HG03175 (cell line): ENCODE results near the gene PNPLA7.
"Not testable (repeated sequence)": the region's sequence is repeated elsewhere in the genome, so short reads cannot be mapped to it uniquely, and the experiment has no call there.

Source experiments
- ATAC-seq: cut with Tn5 transposase; IDR thresholded peaks from one replicate; pipeline ENCODE4 v1.9.1; 2021; ENCODE audit warnings: mild to moderate bottlenecking, moderate library complexity; ENCODE audit not compliant: unreplicated experiment

Gene PNPLA7

DNA sequence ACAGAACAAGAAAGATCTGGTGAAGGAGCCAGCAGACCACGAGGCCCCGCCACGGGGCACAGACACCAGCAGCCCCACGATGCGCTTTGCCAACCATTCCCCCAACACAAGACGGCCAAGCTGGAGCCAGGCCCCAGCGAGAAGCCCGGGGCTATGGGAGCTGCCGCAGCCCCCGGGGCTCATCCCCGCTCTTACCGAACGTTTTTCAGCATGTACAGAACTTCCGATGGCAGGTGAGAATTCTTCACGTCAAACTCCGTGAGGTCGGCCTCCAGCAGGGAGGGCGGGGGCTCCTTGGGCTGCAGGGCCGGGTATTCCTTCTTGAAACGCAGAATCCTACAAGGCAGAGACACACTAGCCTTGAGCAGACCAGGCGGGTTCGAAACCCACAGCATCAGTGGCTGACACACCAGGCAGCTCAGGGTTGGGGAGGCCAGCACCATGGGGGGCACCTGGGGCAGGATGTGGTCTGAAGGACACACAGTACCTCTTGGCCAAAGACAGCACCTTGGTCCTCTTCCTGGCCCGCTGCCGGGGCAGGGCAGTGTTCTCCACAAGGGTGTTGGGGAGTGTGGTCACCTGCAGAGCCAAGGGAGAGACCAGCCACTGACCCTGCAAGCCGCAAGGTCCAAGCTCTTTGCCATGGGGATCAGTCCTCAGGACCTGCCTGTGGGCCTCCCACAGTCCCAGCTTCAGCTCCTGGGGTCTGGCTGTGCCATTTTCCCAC lies 6.8 kb downstream of the PNPLA7 start:
- ATAC-seq = no peak

DNA sequence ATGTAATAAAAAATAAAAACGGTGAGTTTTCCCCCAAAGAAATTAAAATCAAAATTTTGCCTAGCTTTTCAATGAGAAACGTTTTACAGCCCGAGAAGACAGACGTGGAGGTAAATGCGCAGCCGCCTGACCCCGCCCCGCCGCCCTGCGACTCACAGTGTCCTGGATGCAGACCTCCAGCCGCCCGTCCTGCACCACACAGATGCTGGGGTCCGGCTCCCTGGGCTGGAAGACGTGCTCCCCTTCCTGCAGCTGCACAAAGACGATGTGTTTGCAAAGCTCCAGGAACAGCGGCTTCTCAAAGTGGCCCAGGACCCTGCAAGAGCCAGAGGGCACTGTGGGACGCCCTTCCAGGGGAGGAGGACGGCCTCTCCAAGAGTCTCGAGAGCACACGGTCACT lies 7.7 kb downstream of the PNPLA7 start:
- no peak for ATAC-seq

DNA sequence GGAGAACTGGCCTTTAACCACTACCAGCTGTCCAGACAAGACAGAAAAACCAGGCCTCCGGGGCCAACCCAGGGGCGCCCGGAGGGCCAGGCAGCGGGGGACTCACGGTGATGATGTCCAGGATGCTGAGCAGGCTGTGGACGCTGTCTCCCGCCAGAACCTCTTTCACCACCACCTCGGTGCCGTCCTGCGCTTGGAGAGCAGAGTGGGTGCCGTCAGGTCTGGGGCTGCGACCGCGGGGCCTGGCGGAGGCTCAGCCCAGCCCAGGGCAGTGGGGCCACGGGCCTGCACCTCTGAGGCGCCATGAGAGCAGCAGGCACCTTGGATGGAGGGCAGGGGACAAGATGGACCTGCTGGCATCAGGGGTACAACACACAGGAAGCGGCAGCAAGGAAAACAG lies 9.7 kb downstream of the PNPLA7 start:
- no peak for ATAC-seq

DNA sequence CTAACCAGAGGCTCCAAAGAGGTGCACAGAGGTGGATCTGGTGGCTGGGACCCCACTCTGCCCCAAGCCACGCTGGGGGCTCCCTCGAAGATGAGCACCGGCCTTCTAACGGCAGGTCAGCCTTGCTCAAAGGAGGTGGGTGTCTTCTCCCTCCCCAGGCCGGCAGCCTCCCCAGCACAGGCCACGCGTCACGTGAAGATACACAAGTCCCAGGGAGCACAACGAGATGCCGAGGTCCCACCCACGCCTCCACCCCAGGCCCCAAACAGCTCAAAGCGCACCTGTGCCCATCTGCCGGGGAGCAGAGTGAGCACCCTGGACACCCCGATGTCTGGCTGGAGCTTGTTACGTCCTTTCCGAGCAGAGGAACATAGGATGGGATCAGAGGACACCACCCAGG lies 12.1 kb downstream of the PNPLA7 start:
- ATAC-seq = no peak

DNA sequence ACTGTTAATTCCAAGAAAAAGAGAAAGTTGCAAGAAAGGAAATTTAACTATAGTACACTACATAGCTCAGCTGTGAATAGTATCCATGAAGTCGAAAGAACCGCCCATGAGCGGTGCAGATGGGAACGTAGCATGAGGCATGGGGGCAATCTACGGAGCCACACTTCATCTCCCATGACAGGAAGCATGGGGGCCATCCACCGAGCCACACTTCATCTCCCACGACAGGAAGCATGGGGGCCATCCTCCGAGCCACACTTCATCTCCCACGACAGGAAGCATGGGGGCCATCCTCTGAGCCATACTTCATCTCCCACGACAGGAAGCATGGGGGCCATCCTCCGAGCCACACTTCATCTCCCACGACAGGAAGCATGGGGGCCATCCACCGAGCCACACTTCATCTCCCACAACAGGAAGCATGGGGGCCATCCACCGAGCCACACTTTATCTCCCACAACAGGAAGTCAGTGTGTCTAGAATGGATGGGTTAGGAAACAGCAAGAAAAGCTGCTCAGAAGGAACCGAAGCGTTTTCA lies 13.5 kb downstream of the PNPLA7 start:
- ATAC-seq = not testable (repeated sequence)

DNA sequence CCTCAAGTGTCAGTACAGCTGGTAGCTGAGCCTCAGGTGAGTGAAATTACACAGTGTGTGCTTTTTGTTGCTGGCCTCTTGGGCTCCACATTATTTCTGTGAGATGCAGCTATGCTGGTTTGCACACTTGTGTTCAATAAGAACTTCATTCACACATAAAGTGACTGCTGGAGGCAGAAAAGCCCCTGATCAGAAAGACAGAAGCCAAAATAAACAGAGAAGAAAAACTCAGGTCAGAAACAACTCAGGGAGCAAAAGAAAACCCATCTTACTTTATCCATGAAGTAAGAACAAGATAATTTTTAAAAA lies 15.1 kb downstream of the PNPLA7 start:
- ATAC-seq = no peak

DNA sequence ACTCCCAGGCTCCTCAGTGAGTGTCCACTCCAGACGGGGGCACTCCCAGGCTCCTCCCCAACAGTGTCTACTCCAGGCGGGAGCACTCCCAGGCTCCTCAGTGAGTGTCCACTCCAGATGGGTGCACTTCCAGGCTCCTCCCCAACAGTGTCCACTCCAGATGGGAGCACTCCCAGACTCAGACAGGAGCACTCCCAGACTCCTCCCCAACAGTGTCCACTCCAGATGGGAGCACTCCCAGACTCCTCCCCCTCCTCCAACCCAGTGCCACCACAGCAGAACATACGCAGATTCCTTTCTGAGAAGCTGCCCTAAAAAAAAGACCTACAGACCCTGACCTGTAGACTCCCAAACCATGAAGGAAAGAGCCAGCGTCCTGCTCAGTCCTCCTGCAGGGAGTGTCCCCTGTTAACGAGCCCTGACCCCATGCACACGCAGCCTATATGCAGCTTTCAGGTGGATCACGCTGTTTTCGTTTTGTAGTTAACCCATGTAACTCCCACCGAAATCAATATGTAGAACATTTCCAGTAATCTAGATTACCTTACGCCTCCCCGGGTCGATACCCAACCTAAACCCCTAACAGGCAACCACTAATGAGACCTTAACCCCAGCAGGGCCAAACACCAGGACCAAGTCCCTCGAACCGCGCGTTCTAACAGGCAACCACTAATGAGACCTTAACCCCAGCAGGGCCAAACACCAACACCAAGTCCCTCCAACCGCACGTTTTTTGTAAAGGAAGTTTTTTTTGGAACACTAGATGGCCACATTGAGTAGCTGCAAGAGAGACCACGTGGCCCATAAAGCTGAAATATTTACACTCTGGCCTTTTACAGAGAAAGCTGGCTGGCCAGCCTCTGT lies 15.7 kb downstream of the PNPLA7 start:
- no peak for ATAC-seq

DNA sequence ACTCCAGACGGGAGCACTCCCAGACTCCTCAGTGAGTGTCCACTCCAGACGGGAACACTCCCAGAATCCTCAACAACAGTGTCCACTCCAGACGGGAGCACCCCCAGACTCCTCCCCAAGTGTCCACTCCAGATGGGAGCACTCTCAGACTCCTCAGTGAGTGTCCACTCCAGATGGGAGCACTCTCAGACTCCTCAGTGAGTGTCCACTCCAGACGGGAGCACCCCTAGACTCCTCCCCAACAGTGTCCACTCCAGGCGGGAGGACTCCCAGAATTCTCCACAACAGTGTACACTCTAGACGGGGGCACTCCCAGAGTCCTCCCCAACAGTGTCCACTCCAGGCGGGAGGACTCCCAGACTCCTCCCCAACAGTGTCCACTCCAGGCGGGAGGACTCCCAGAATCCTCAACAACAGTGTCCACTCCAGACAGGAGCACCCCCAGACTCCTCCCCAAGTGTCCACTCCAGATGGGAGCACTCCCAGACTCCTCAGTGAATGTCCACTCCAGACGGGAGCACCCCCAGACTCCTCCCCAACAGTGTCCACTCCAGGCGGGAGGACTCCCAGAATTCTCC lies 17.2 kb downstream of the PNPLA7 start:
- not testable (repeated sequence) for ATAC-seq

DNA sequence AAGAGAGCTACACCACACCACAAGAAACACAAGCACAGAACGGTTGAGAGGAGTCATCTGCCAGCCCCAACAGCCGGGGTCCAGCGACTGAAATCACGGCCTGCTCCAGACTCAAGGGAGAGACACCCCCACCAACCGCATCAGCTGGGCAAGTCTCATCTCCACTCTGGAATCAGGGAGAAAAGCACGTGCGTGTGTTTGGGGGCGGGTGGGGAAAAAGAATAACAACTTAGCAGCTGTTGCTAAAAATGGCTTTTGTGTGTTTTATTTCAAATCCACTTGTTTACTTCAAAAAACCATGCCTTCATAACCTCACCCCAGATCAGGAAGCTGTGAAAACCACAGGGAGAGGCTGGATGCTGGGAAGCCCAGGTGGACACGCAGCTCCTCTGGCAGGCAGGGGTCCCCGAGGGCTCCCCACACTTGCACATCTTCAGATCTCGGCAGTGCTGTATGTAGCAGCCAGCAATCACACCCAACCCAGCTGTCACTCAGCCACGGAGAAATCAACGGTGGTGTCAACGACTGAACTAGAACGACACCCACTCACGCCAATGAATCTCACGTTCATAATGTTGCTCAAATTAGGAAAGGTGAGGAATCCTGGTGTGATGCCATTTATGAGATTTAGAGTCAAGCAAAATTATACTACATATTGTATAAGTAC lies 19.0 kb downstream of the PNPLA7 start:
- ATAC-seq = no peak

DNA sequence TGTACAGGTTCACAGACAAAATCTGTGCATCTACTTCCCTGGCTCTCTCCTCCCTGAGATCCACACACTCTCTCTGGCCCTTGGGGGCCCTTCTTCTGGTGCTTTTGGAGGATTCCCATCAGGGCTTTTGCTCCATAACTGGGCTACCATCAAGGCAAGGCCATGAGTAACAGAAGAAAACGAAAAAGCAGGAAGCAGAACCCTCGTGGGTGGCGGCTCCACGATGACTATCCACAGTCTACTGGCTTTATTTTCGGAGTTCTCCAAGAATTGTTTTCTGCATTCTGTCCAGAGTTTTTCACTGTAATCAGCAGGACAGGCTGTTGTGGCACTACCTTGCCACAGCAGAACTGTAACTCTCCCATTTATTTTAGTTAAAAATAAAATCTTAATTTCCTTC lies 19.9 kb downstream of the PNPLA7 start:
- ATAC-seq = no peak

DNA sequence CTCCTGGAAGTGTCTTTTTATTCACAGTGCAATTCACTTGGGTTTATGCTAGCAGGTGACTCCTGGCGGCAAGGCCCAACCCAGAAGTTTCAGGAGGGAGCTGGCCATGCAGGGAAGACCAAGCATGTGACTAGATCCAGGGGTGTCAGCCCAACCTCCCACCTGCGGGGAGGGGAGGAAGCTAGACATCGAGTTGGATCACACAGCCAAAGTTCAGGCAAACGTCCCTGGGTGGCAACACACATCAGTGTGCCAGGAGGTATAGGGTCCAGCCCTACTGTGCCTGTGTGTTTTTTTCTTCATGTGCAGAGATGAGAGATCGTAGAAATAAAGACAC lies 25.3 kb downstream of the PNPLA7 start:
- ATAC-seq = no peak

DNA sequence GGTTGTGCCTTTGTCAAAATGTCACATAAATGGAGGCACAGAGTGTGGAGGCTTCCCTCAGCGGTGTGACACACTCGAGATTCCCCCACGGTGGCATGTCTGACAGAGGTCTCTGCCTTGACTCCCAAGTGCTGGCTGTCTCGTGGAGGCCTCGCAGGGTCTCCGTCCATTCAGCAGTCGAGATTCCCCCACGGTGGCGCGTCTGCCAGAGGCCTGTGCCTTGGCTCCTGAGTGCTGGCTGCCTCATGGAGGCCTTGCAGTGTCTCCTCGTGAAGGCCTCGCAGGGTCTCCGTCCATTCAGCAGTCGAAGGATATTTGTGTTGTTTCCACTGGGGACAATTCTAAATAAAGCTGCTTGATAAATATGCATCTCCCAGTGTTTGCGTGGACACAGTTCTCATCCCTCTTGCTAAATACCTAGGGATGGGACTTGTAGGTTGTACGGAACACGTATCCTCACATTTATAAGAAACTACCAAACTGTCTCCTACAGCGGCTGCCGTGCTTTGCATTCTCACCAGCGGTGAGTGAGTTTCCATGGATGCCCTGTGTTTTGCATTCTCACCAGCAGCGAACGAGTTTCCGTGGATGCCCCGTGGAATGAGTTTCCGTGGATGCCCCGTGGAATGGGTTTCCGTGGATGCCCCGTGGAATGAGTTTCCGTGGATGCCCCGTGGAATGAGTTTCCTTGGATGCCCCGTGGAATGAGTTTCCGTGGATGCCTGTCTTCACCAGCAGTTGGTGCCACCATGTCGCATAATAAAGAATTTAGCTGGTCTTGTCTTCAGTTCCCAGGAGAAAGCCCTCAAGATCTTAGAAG lies 25.8 kb downstream of the PNPLA7 start:
- no peak for ATAC-seq

DNA sequence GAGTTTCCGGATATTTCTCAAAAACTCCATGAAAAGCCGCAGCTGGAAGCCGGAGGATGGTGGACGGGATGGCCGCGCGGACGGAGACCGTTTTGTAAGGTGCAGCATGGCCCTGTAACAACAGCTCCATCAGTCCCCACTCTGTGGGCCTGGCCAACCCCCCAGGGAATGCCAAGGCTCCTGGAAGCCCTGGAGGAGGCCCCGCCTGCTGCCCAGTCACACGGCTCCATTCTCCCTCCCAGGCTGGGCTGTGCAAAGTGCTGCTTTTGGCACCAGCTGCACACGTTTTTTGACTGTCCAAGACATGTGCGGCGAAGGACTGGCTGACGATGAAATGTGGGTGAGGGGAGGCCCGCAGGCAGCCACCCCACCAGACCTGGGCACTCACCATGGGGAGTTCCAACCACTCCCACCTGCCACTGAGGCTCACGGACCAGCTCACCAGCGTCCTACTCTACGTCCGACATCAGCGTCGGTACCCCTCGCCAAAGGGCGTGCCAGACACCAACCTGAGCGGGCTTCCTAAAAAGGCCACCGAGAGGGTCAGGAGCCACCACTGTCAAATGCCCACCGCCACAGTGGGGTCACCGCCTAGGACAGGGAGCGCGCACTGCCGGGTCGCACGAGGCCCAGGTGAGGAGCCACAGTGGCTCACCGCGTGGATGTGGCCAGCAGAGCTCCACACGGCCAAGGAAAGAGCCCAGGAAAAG lies 27.3 kb downstream of the PNPLA7 start:
- no peak for ATAC-seq

DNA sequence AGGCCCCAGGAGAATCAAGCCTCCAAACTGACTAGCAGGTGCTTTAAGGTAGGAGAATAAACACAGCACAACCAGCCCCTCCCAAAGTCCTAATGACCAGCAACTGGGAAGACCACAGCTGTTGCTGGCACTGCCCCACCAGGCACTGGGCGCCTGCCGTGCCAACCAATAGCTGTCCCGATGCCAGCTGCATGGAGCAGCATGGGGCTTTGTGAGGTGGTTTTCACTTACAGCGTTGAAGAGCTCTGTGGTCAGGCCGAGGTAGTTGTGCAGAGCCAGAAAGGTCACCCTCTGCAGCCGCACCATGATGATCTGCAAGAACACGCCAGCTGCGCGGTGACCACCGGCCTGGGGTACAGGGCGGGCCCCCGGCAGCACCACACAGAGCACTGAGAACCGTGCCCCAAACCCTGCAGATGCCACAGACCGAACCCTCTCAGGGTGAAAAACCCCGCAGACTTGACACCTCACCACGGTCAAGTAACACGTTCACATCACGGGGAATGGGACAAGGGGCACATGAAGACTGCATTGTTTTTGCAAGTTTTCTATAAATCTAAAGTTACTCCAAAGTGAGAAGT lies 28.7 kb downstream of the PNPLA7 start:
- no peak for ATAC-seq

DNA sequence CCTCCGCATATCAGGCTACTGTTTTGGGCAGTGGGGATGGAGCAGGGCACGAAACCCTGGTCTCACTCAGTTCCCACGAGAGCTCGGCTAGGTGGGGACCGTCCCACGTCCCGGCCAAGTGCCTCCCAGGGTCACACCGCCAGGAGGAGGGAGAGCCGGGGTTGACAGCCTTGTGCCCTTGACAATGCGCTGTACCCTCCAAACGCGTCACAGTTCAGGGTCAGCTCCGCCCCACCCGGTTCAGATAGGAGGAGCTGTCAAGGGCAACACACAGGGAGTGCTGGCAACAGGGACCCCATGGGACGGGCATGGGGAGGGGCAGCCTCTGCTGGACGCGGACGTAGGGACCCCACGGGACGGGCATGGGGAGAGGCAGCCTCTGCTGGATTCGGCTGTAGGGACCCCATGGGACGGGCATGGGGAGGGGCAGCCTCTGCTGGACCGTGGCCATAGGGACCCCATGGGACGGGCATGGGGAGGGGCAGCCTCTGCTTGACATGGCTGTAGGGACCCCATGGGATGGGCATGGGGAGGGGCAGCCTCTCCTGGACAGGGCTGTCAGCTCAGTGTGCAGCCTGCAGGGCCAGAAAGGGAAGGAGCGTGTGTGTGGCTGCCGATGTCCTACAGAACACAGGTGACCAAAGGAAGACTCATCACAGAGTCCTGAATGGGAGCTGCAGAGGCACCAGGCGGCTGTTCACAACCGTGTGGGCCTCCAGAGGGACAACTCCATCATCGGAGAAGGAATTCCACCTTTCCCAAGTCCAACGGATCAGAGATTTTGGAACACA lies 29.4 kb downstream of the PNPLA7 start:
- no peak for ATAC-seq

DNA sequence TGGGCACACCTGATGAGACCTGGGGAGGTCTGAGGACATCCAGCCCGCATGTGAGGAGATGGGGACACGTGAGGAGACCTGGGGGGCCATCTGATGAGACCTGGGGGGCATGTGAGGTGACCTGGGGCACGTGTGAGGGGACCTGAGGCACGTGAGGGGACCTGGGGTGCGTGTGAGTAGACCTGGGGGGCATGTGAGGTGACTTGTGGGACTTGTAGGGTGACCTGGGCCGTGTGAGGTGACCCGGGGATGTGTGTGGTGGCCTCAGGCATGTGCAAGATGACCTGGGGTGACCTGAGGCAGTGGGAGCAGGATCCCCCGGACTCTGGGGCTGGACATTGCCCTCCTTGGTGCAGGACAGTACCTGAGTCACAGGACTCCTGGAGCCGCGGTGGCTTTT lies 30.6 kb downstream of the PNPLA7 start:
- no peak for ATAC-seq

DNA sequence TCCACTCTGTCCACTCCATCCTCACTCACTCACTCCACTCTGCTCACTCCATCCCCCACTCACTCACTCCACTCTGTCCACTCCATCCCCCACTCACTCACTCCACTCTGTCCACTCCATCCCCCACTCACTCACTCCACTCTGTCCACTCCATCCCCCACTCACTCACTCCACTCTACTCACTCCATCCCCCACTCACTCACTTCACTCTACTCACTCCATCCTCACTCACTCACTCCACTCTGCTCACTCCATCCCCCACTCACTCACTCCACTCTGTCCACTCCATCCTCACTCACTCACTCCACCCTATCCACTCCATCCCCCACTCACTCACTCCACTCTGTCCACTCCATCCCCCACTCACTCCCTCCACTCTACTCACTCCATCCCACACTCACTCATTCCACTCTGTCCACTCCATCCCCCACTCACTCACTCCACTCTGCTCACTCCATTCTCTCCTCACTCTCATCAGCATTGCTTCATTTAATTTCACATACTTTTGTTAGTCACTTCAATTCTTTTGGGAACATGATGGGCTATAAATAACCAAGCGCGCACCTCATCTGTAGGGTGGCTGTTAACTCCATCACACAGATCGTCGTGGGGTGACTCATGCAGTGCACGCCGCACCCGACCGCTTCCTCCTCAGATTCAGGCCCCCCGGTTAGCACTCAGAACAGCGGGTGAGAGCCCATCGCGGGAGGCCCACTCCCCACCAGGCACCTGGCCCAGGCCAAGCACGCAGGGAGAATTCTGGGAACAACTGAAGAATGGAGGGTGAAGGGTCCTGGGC lies 31.3 kb downstream of the PNPLA7 start:
- not testable (repeated sequence) for ATAC-seq
